Endothelial cell (in vitro differentiated cells): Measurements from ENCODE around the gene CAB39L. TPM values are rescaled to one million over a fixed set of nuclear protein-coding genes. Genes with fewer than 3 reads are reported as not detected.

ENCODE experiments used
- DNase-seq: peaks from one replicate; pipeline ENCODE4 v3.0.0; 2021; ENCODE audit warnings: low spot score
- H3K27ac Mint-ChIP-seq: one replicate; pipeline ENCODE4 v1.8.0; 2021; ENCODE audit warnings: mixed read lengths, inconsistent platforms; ENCODE audit not compliant: unreplicated experiment
- H3K27me3 Mint-ChIP-seq: one replicate; pipeline ENCODE4 v1.8.0; 2021; ENCODE audit warnings: mild to moderate bottlenecking, moderate library complexity, mixed read lengths, inconsistent platforms; ENCODE audit not compliant: unreplicated experiment
- H3K36me3 Mint-ChIP-seq: one replicate; pipeline ENCODE4 v1.8.0; 2021; ENCODE audit warnings: mild to moderate bottlenecking, low read depth, mixed read lengths, inconsistent platforms; ENCODE audit not compliant: unreplicated experiment
- H3K4me1 Mint-ChIP-seq: one replicate; pipeline ENCODE4 v1.8.0; 2021; ENCODE audit warnings: mild to moderate bottlenecking, mixed read lengths, inconsistent platforms; ENCODE audit not compliant: unreplicated experiment
- H3K4me3 Mint-ChIP-seq: one replicate; pipeline ENCODE4 v1.8.0; 2021; ENCODE audit warnings: mild to moderate bottlenecking, mixed read lengths, inconsistent platforms; ENCODE audit not compliant: unreplicated experiment
- H3K9me3 Mint-ChIP-seq: one replicate; pipeline ENCODE4 v1.8.0; 2021; ENCODE audit warnings: mixed read lengths, inconsistent platforms; ENCODE audit not compliant: unreplicated experiment
- total RNA-seq: library from RNA; stranded (reverse); fragmentation: NEBNext Ultra II Directional; extraction: Animal tissue kit (Norgen Biotek cat#: 25700); gene quantifications from one replicate; pipeline ENCODE4 v1.2.1, GENCODE V29; 2021; ENCODE audit not compliant: unreplicated experiment
- TF ChIP-seq, protein P1 (sequence below): fragments of 200-600 bp; sonication (generic); IDR thresholded peaks from one replicate; pipeline ENCODE4 v1.5.0; 2021; ENCODE audit warnings: antibody characterized with exemption; ENCODE audit not compliant: unreplicated experiment

The CAB39L gene
- total RNA-seq, 1 donor from 2014 or later: 3.9 TPM

DNA sequence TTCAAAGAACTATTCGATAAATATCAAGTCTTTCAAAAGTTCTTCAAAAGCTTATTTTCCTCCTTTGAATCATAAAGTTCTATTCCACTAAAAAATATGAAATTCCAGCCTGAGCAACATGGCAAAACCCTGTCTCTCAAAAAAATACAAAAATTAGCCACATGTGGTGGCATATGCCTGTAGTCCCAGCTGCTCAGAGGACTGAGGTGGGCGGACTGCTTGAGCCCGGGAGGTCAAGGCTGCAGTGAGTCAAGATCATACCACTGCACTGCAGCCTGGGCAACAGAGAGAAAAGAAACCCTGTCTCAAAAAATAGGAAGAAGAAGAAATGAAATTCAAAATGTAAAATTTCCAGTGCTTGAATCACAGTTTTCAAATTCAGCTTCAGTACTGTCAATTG lies 24.6 kb downstream of the CAB39L start:
- no peak for DNase-seq
- Mint-ChIP-seq H3K4me3 (no peak overlapping the region), H3K27me3 (no peaks in the 10 kb centered on the region), H3K27ac (no peak overlapping the region), H3K4me1 (no peaks in the 10 kb centered on the region), H3K9me3 (no peaks in the 10 kb centered on the region), H3K36me3 (no peaks in the 10 kb centered on the region)
- TF ChIP-seq, protein P1, sequence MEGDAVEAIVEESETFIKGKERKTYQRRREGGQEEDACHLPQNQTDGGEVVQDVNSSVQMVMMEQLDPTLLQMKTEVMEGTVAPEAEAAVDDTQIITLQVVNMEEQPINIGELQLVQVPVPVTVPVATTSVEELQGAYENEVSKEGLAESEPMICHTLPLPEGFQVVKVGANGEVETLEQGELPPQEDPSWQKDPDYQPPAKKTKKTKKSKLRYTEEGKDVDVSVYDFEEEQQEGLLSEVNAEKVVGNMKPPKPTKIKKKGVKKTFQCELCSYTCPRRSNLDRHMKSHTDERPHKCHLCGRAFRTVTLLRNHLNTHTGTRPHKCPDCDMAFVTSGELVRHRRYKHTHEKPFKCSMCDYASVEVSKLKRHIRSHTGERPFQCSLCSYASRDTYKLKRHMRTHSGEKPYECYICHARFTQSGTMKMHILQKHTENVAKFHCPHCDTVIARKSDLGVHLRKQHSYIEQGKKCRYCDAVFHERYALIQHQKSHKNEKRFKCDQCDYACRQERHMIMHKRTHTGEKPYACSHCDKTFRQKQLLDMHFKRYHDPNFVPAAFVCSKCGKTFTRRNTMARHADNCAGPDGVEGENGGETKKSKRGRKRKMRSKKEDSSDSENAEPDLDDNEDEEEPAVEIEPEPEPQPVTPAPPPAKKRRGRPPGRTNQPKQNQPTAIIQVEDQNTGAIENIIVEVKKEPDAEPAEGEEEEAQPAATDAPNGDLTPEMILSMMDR: no peak

DNA sequence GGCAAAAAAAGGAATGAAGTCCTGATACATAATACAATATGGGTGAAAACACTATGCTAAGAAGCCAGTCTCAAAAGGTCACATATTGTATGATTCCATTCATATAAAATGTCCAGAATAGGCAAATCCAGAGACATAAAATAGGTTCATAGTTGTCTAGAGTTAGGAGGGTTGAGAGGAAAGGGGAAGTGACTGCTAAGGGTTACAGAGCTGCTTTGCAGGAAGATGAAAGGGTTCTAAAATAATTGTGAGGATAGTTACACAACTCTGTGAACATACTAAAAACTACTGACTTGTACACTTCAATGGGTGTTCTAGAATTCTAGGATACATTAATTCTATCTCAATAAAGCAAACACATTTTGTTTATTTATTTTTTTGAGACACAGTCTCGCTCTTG lies 25.7 kb downstream of the CAB39L start:
- H3K36me3 Mint-ChIP-seq: no peaks in the 10 kb centered on the region
- no peak overlapping the region for H3K27ac Mint-ChIP-seq
- H3K4me3 Mint-ChIP-seq: no peak overlapping the region
- H3K9me3 Mint-ChIP-seq: no peaks in the 10 kb centered on the region
- H3K4me1 Mint-ChIP-seq: peaks cover 3% of the 10 kb centered on the region
- no peaks in the 10 kb centered on the region for H3K27me3 Mint-ChIP-seq
- DNase-seq: no peak
- TF ChIP-seq, protein P1: no peak

DNA sequence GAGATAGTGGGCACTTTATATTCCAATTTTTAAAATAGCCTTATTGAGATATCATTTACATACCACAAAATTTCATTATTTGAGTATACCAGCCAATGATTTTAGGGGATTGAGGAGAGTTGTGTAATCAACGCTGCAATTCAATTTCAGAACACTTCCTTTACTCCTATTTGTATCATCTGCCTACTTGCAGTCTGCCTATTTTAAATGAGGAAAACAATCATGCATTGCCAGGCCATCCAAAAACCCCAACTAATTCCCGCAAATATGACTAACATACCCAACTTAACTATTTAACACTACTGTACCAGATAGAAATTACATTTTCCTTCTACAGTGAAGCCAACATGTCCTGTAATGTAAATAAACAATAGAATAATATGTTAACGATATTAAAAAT lies 26.7 kb downstream of the CAB39L start:
- no peak for DNase-seq
- no peaks in the 10 kb centered on the region for H3K36me3 Mint-ChIP-seq
- TF ChIP-seq, protein P1: no peak
- H3K27ac Mint-ChIP-seq: no peak overlapping the region
- no peaks in the 10 kb centered on the region for H3K27me3 Mint-ChIP-seq
- no peak overlapping the region for H3K4me3 Mint-ChIP-seq
- no peaks in the 10 kb centered on the region for H3K9me3 Mint-ChIP-seq
- H3K4me1 Mint-ChIP-seq: peaks cover 3% of the 10 kb centered on the region

DNA sequence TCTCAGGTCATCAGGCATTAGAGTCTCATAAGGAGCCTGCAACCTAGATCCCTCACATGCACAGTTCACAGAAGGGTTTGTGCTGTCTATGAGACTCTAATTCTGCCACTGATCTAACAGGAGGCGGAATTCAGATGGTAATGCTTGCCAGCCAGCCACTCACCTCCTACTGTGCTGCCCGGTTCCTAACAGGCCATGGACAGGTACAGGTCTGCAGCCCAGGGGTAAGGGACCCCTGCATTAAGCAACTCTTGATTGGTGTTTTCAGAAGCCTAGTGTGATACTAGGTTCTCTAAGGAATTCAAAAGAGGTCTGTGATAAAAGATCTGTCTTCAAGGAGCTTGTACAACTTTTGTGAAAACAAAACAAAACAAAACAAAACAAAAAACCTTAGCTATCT lies 31.1 kb downstream of the CAB39L start:
- H3K9me3 Mint-ChIP-seq: no peaks in the 10 kb centered on the region
- no peak for DNase-seq
- H3K4me3 Mint-ChIP-seq: no peak overlapping the region
- no peak overlapping the region for H3K27ac Mint-ChIP-seq
- no peaks in the 10 kb centered on the region for H3K27me3 Mint-ChIP-seq
- TF ChIP-seq, protein P1: no peak
- H3K4me1 Mint-ChIP-seq: peaks cover 3% of the 10 kb centered on the region
- H3K36me3 Mint-ChIP-seq: no peaks in the 10 kb centered on the region

DNA sequence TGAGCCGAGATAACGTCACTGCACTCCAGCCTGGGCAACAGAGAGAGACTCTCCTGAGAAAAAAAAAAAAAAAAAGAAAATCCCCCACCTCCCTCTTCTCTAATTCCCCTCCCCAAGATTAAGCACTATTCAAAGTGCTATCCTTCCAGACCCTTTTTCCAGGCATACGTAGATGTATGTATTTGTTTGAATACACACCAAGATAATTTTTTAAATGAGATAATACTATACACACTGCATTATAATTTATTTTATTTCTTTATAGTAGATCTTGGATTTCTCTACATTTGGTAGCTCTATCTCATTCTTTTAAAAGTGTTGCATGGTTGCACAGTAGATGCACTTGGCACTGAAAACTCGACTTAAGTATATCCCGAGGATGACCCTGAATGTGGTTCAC lies 32.5 kb downstream of the CAB39L start:
- Mint-ChIP-seq H3K36me3 (no peaks in the 10 kb centered on the region), H3K27me3 (no peaks in the 10 kb centered on the region), H3K4me1 (peaks cover 3% of the 10 kb centered on the region), H3K4me3 (no peak overlapping the region), H3K27ac (no peak overlapping the region), H3K9me3 (no peaks in the 10 kb centered on the region)
- DNase-seq: no peak
- TF ChIP-seq, protein P1: no peak
